IMR-90 (cell line): ENCODE data around the gene PPP2R2D.

ENCODE experiments used
- BHLHE40 ChIP-seq: fragments of 150-350 bp; IDR thresholded peaks from 2 replicates; pipeline ENCODE4 v1.6.1; 2016; ENCODE audit warnings: mild to moderate bottlenecking, low read depth, low read length
- CHD1 ChIP-seq: IDR thresholded peaks from 2 replicates; pipeline ENCODE4 v1.6.1; 2012; ENCODE audit warnings: low read depth, low read length, improper control_type of control experiment
- CTCF ChIP-seq: conservative IDR thresholded peaks from 2 replicates; pipeline ENCODE4 v1.5.1; 2012; ENCODE audit warnings: mild to moderate bottlenecking, low read depth, low read length, improper control_type of control experiment

GRCh38 chr10:131905267-131905571, 4.4 kb downstream of the PPP2R2D start:
- no peak for TF ChIP-seq BHLHE40
- TF ChIP-seq CTCF, result no peak
- TF ChIP-seq CHD1, result no peak
